ENCODE data around the gene SENP5. TPM values are rescaled to one million over a fixed set of nuclear protein-coding genes. Genes with fewer than 3 reads are reported as not detected.
"Not testable (repeated sequence)": the region's sequence is repeated elsewhere in the genome, so short reads cannot be mapped to it uniquely, and the experiment has no call there.

Gene SENP5
- 35.1 and 39.2 TPM in 2 replicates for total RNA-seq

GRCh38 chr3:196867507-196868296 lies at the start of gene SENP5:
TSS of gene SENP5 (plus strand) at chr3:196867920. CDS start at chr3:196885182, 17,262 bp downstream.
- Histone ChIP-seq H3K36me3 (ENCODE audit: control insufficient read depth, insufficient read depth, low read length) (no peaks in the 10 kb centered on the region), H3K4me3 (ENCODE audit: low read depth, low read length) (peak within 1 kb of the TSS; percentile 69), H3K27me3 (ENCODE audit: control insufficient read depth, insufficient read depth, low read length) (no peaks in the 10 kb centered on the region)
- FAIRE-seq: no peak
- TF ChIP-seq CTCF (IDR thresholded peaks at IDR 0.05; ENCODE audit: insufficient read depth, low read length, severe bottlenecking): no peak
- DNase-seq (ENCODE audit: low read depth): peak; percentile 74

- H3K36me3 ChIP-seq (ENCODE audit: control insufficient read depth, insufficient read depth, low read length): peaks cover 19% of the 10 kb centered on the region
Observed at GRCh38 chr3:196821806-196822355, 45.8 kb upstream of the SENP5 start.

GRCh38 chr3:196829651-196830050 lies 38.1 kb upstream of the SENP5 start:
- not testable (repeated sequence) for H3K36me3 ChIP-seq (ENCODE audit: control insufficient read depth, insufficient read depth, low read length); H3K4me3 ChIP-seq (ENCODE audit: low read depth, low read length); H3K27me3 ChIP-seq (ENCODE audit: control insufficient read depth, insufficient read depth, low read length); DNase-seq (ENCODE audit: low read depth); FAIRE-seq

More at GRCh38 chr3:196821806-196822355, 45.8 kb upstream of the SENP5 start:
- TF ChIP-seq CTCF (IDR thresholded peaks at IDR 0.05; ENCODE audit: insufficient read depth, low read length, severe bottlenecking): no peak
- no peak overlapping the region for H3K4me3 ChIP-seq (ENCODE audit: low read depth, low read length)
- DNase-seq (ENCODE audit: low read depth) (no peak), FAIRE-seq (no peak)
- no peaks in the 10 kb centered on the region for H3K27me3 ChIP-seq (ENCODE audit: control insufficient read depth, insufficient read depth, low read length)

- TF ChIP-seq CTCF (IDR thresholded peaks at IDR 0.05; ENCODE audit: insufficient read depth, low read length, severe bottlenecking): no peak
- H3K4me3 ChIP-seq (ENCODE audit: low read depth, low read length): no peak overlapping the region
- no peaks in the 10 kb centered on the region for H3K27me3 ChIP-seq (ENCODE audit: control insufficient read depth, insufficient read depth, low read length)
- FAIRE-seq: no peak
- no peak for DNase-seq (ENCODE audit: low read depth)
- H3K36me3 ChIP-seq (ENCODE audit: control insufficient read depth, insufficient read depth, low read length): no peaks in the 10 kb centered on the region
Observed at GRCh38 chr3:196835086-196835485, 32.6 kb upstream of the SENP5 start.

GRCh38 chr3:196836626-196837025 lies 31.1 kb upstream of the SENP5 start:
- not testable (repeated sequence) for H3K27me3 ChIP-seq (ENCODE audit: control insufficient read depth, insufficient read depth, low read length); FAIRE-seq; H3K4me3 ChIP-seq (ENCODE audit: low read depth, low read length); H3K36me3 ChIP-seq (ENCODE audit: control insufficient read depth, insufficient read depth, low read length); DNase-seq (ENCODE audit: low read depth)

- DNase-seq (ENCODE audit: low read depth) (peak; percentile 50), FAIRE-seq (no peak)
- no peak overlapping the region for H3K4me3 ChIP-seq (ENCODE audit: low read depth, low read length)
- H3K36me3 ChIP-seq (ENCODE audit: control insufficient read depth, insufficient read depth, low read length): no peaks in the 10 kb centered on the region
- no peaks in the 10 kb centered on the region for H3K27me3 ChIP-seq (ENCODE audit: control insufficient read depth, insufficient read depth, low read length)
- TF ChIP-seq CTCF (IDR thresholded peaks at IDR 0.05; ENCODE audit: insufficient read depth, low read length, severe bottlenecking): peak; percentile 83
Observed at GRCh38 chr3:196837819-196838420, 29.8 kb upstream of the SENP5 start.

GRCh38 chr3:196839351-196839750 lies 28.4 kb upstream of the SENP5 start:
- DNase-seq (ENCODE audit: low read depth); H3K36me3 ChIP-seq (ENCODE audit: control insufficient read depth, insufficient read depth, low read length); H3K27me3 ChIP-seq (ENCODE audit: control insufficient read depth, insufficient read depth, low read length); H3K4me3 ChIP-seq (ENCODE audit: low read depth, low read length); FAIRE-seq: not testable (repeated sequence)

Measured in bronchial epithelial cell (primary cell).